Esophagus squamous epithelium (tissue), 5 donors: ENCODE measurements around the gene LIMK1. TPM values are rescaled to one million over a fixed set of nuclear protein-coding genes. Genes with fewer than 3 reads are reported as not detected.

Experiments used
- DNase-seq: peaks from one replicate; lab custom pipeline; 2025; lab: John Stamatoyannopoulos, UW
- H3K27ac ChIP-seq, 4 donors: fragments of 200-600 bp; sonication (generic); one replicate each; pipeline ENCODE4 v1.5.1; 2016 to 2019; ENCODE audit warnings: mild to moderate bottlenecking in 1 of 4
- H3K27me3 ChIP-seq, 4 donors: fragments of 200-600 bp; sonication (generic); 1 replicate in 3 of 4; 2 replicates in 1 of 4; pipeline versions ENCODE4 v1.5.1 to v1.6.0; 2017 to 2021; ENCODE audit warnings: antibody characterized with exemption in 1 of 4
- H3K36me3 ChIP-seq, 3 donors: fragments of 200-600 bp; sonication (generic); one replicate each; pipeline ENCODE4 v1.5.1; 2016 to 2019
- H3K4me1 ChIP-seq, 3 donors: fragments of 200-600 bp; sonication (generic); one replicate each; pipeline ENCODE4 v1.5.1; 2017 to 2019
- H3K4me3 ChIP-seq, 4 donors: fragments of 200-600 bp; sonication (generic); 1 replicate in 3 of 4; 2 replicates in 1 of 4; pipeline ENCODE4 v1.5.1; 2016 to 2019; ENCODE audit warnings: mild to moderate bottlenecking in 2 of 4, moderate library complexity in 1 of 4
- H3K9me3 ChIP-seq, 3 donors: fragments of 200-600 bp; sonication (generic); one replicate each; pipeline ENCODE4 v1.5.1; 2016 to 2019
- POLR2A ChIP-seq, 4 donors: fragments of 450-650 bp; IDR thresholded peaks; one replicate each; pipeline ENCODE4 v1.6.1; 2017; ENCODE audit warnings: antibody characterized with exemption in 4 of 4, mild to moderate bottlenecking in 4 of 4, moderate library complexity in 3 of 4
- WGBS, 2 donors: methylation state at CpG; one replicate each; pipeline ENCODE4 v1.1.5; 2018; 5-methylcytosine and 5-hydroxymethylcytosine counted together
- intact Hi-C: fragments of 100-400 bp; cut with DNase I; formaldehyde crosslinking; loops from one replicate; pipeline ENCODE4 v1.15.0; 2022
- total RNA-seq, 4 donors: library from RNA; depleted of rRNA; stranded (reverse); fragments of >200 nt; gene quantifications; one replicate each; pipeline ENCODE4 v1.1.0, GENCODE V29; 2016
- TF ChIP-seq, protein P1 (sequence below), 6 experiments: fragments of 450-650 bp in 4 of 6; fragments of 200-600 bp in 2 of 6; sonication (generic) in 2 of 6; IDR thresholded peaks; one replicate each; pipeline ENCODE4 v1.5.1; 2016 to 2019; ENCODE audit warnings: antibody characterized with exemption in 6 of 6, mild to moderate bottlenecking in 4 of 6, moderate library complexity in 4 of 6
- donor health status: DM: yes; HTN: yes; CAD: no.

Gene LIMK1
- total RNA-seq, 4 donors from 2014 or later, result 8.0 to 13.2 (median 12.2) TPM

GRCh38 chr7:74069790-74070618 is 13.6 kb upstream of the LIMK1 start:
- 64% methylated on average over 11 of the region's 11 CpGs for WGBS, 2 donors
- no peak for DNase-seq
- H3K4me1 ChIP-seq, result peaks cover 0 to 9% (median 0%) of the 10 kb centered on the region in 3 donors
- no peaks in the 10 kb centered on the region for H3K9me3 ChIP-seq
- intact Hi-C loops, result loop anchor here (5.0 kb wide), 1 partner anchor 332 kb away; no protein-coding TSS in a partner anchor
- peaks cover 0 to 19% (median 2%) of the 10 kb centered on the region in 3 donors for H3K36me3 ChIP-seq
- peak overlapping the region in 1 of 4 donors; percentile 10 for H3K27ac ChIP-seq
- H3K4me3 ChIP-seq, result no peak overlapping the region
- no peak for TF ChIP-seq POLR2A (IDR thresholded peaks at IDR 0.05)
- TF ChIP-seq, protein P1, sequence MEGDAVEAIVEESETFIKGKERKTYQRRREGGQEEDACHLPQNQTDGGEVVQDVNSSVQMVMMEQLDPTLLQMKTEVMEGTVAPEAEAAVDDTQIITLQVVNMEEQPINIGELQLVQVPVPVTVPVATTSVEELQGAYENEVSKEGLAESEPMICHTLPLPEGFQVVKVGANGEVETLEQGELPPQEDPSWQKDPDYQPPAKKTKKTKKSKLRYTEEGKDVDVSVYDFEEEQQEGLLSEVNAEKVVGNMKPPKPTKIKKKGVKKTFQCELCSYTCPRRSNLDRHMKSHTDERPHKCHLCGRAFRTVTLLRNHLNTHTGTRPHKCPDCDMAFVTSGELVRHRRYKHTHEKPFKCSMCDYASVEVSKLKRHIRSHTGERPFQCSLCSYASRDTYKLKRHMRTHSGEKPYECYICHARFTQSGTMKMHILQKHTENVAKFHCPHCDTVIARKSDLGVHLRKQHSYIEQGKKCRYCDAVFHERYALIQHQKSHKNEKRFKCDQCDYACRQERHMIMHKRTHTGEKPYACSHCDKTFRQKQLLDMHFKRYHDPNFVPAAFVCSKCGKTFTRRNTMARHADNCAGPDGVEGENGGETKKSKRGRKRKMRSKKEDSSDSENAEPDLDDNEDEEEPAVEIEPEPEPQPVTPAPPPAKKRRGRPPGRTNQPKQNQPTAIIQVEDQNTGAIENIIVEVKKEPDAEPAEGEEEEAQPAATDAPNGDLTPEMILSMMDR (IDR thresholded peaks at IDR 0.05), result no peak
- H3K27me3 ChIP-seq, result no peaks in the 10 kb centered on the region

DNA sequence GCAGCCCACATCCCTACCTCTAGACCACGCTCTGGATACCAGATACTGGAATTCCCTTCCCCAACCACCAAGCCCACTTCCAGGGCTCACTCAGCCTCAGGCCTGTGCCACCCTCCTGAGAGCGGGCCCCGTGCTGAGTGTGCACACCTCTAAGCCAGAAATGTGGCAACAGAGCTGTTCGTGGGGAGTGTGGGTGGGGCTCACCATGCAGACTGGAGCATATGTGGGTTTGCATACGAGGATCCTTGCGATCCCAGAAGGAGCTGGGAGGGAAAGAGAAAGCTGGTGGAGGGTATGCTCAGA is 13.0 kb upstream of the LIMK1 start:
- TF ChIP-seq POLR2A (IDR thresholded peaks at IDR 0.05), result no peak
- TF ChIP-seq, protein P1 (IDR thresholded peaks at IDR 0.05), result no peak
- peaks cover 0 to 13% (median 0%) of the 10 kb centered on the region in 3 donors for H3K36me3 ChIP-seq
- WGBS, 2 donors, result 40 to 60% methylated on average over 6 of the region's 6 CpGs
- H3K9me3 ChIP-seq, result no peaks in the 10 kb centered on the region
- H3K4me1 ChIP-seq, result peaks cover 0 to 9% (median 0%) of the 10 kb centered on the region in 3 donors
- H3K27me3 ChIP-seq, result no peaks in the 10 kb centered on the region
- H3K4me3 ChIP-seq, result no peak overlapping the region
- H3K27ac ChIP-seq, result peak overlapping the region in 1 of 4 donors; percentile 10
- DNase-seq, result no peak
- intact Hi-C loops, result no loop called here

GRCh38 chr7:74071121-74071520 is 12.5 kb upstream of the LIMK1 start:
- TF ChIP-seq, protein P1 (IDR thresholded peaks at IDR 0.05), result no peak
- TF ChIP-seq POLR2A (IDR thresholded peaks at IDR 0.05), result no peak
- DNase-seq, result no peak
- 90 to 92% methylated on average over 3 of the region's 3 CpGs for WGBS, 2 donors
- peaks cover 0 to 4% (median 0%) of the 10 kb centered on the region in 3 donors for H3K4me1 ChIP-seq
- intact Hi-C loops, result no loop called here
- no peak overlapping the region for H3K4me3 ChIP-seq
- peaks cover 0 to 8% (median 0%) of the 10 kb centered on the region in 3 donors for H3K36me3 ChIP-seq
- no peaks in the 10 kb centered on the region for H3K27me3 ChIP-seq
- no peak overlapping the region for H3K27ac ChIP-seq
- H3K9me3 ChIP-seq, result no peaks in the 10 kb centered on the region

GRCh38 chr7:74074770-74075169 is 8.8 kb upstream of the LIMK1 start:
- Histone ChIP-seq H3K27me3 (no peaks in the 10 kb centered on the region), H3K4me1 (peaks cover 0 to 11% (median 4%) of the 10 kb centered on the region in 3 donors), H3K36me3 (no peaks in the 10 kb centered on the region), H3K27ac (no peak overlapping the region), H3K9me3 (no peaks in the 10 kb centered on the region), H3K4me3 (no peak overlapping the region)
- TF ChIP-seq POLR2A (IDR thresholded peaks at IDR 0.05), result no peak
- TF ChIP-seq, protein P1 (IDR thresholded peaks at IDR 0.05), result no peak
- DNase-seq, result no peak
- intact Hi-C loops, result no loop called here
- 56 to 58% methylated on average over 1 of the region's 1 CpG for WGBS, 2 donors

- 88 to 100% methylated on average over 2 of the region's 2 CpGs for WGBS, 2 donors
- H3K36me3 ChIP-seq, result no peaks in the 10 kb centered on the region
- H3K4me3 ChIP-seq, result no peak overlapping the region
- no peak for TF ChIP-seq POLR2A (IDR thresholded peaks at IDR 0.05)
- TF ChIP-seq, protein P1 (IDR thresholded peaks at IDR 0.05), result no peak
- no peak overlapping the region for H3K27ac ChIP-seq
- no peaks in the 10 kb centered on the region for H3K9me3 ChIP-seq
- DNase-seq, result no peak
- intact Hi-C loops, result no loop called here
- H3K27me3 ChIP-seq, result no peaks in the 10 kb centered on the region
- H3K4me1 ChIP-seq, result peaks cover 7 to 20% (median 8%) of the 10 kb centered on the region in 3 donors
Measured at GRCh38 chr7:74078461-74078860, 5.1 kb upstream of the LIMK1 start.
